Measurements from ENCODE around the gene RNF150.

- TF ChIP-seq SUZ12 (IDR thresholded peaks at IDR 0.05; ENCODE audit: extremely low read depth, insufficient read depth, insufficient read length) (no peak), ZNF274 (IDR thresholded peaks at IDR 0.05; ENCODE audit: low read depth, low read length) (no peak), YY1 (IDR thresholded peaks at IDR 0.05; ENCODE audit: insufficient read depth, insufficient read length) (no peak)
These were observed 300.0 kb downstream of the RNF150 start for GRCh38 chr4:140833280-140833679.

Data from NT2/D1 (cell line).